SK-N-SH (cell line): ENCODE results near the gene FBXL12.

Experiments used
- CTCF ChIP-seq: fragments of 200-600 bp; sonication (generic); IDR thresholded peaks from 2 replicates; pipeline ENCODE4 v1.6.1; 2017; ENCODE audit warnings: antibody characterized with exemption, mild to moderate bottlenecking, moderate library complexity
- FOXJ3 ChIP-seq: sonication (generic); formaldehyde crosslinking; IDR thresholded peaks from 2 replicates; pipeline ENCODE4 v1.5.1; 2020; ENCODE audit warnings: mild to moderate bottlenecking, missing genetic modification reagents
- POLR2AphosphoS5 ChIP-seq: IDR thresholded peaks from 2 replicates; pipeline ENCODE4 v1.6.1; 2012; ENCODE audit warnings: low read depth, low read length
- REST ChIP-seq: IDR thresholded peaks from 2 replicates; pipeline ENCODE4 v1.6.1; 2012; ENCODE audit warnings: mild to moderate bottlenecking, low read depth, low read length, moderate library complexity
- TAF1 ChIP-seq: IDR thresholded peaks from 2 replicates; pipeline ENCODE4 v1.6.1; 2012; ENCODE audit warnings: low read depth, mild to moderate bottlenecking, low read length, moderate library complexity, borderline replicate concordance
- YY1 ChIP-seq: IDR thresholded peaks from 2 replicates; pipeline ENCODE4 v1.4.0; 2012; ENCODE audit warnings: low read depth, mild to moderate bottlenecking

- TF ChIP-seq CTCF (no peak), TAF1 (no peak), FOXJ3 (CRISPR knock-in tag) (no peak), POLR2AphosphoS5 (no peak), YY1 (no peak), REST (no peak)
Measured at GRCh38 chr19:9856609-9857008, 37.7 kb upstream of the FBXL12 start.
